ENCODE data around the gene PLAA.
"Not testable (repeated sequence)": the region's sequence is repeated elsewhere in the genome, so short reads cannot be mapped to it uniquely, and the experiment has no call there.

PLAA gene

DNA sequence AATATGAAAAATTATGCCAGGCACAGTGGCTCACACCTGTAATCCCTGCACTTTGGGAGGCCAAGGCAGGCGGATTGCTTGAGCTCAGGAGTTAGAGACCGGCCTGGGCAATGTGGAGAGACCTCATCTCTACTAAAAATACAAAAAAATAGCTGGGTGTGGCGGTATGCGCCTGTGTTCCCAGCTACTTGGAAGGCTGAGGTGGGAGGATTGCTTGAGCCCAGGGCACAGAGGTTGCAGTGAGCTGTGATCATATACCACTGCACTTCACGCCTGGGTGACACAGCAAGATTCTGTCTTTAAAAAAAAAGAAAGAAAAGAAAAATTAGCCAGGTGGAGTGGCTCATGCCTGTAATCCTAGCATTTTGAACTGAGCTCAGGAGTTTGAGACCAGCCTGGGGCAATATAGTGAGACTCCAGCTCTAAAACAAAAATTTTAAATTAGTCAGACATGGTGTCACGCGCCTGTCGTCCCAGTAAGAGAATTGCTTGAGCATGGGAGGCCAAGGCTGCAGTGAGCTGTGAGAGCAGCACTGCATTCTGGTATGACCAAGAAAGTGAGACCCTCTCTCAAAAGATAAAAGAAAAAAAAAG is 18.0 kb downstream of the PLAA start:
- DNase-seq, result no peak

- no peak for DNase-seq
These were observed 21.4 kb downstream of the PLAA start for GRCh38 chr9:26925609-26926008.

DNA sequence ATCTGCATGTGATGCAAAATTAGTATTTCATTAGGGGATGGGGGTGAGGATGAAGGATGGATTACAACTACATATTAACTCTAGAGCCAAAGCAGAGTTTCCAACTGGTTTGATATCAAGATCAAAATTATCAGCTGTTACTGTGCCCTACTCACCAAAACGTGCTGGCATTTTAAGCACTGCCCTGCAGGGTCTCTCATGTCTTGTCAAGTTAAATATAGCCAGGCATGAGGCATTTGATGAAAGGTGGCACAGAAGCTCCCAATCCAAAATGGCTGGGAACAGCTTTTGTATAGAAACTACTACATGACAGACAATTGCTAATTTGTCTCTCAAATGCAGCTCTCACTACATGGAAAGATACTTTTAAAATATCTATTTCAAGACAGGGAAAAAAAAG is 27.3 kb downstream of the PLAA start:
- DNase-seq, result no peak

DNA sequence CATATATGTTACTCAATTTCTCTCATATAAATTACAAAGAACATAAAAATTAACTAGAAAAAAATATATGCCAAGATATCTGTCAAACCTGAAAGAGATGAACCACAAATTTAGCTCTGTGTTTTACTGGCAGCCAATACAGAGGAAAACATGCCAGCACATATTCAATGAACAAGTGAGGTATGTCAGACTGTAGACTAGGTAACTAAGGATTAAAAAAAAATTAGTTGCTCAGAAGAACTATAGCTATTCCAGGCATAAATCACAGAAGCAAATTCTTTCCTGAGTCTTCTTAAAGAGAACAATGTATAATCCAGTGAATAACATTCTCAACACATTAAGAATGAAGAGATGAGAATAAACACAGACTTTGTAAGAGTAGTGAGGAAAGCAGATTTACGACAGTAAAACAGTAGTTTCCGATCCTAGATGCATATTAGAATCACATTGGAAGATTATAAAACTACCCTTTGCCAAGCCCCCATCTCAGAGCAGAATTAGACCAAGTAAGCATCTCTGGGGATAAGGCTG is 33.8 kb downstream of the PLAA start:
- DNase-seq, result no peak

GRCh38 chr9:26904671-26905070 is 42.4 kb downstream of the PLAA start:
- no peak for DNase-seq

GRCh38 chr9:26904070-26904469 is 43.0 kb downstream of the PLAA start:
- DNase-seq, result no peak

GRCh38 chr9:26893030-26893676 is 53.9 kb downstream of the PLAA start:
- DNase-seq, result no peak

DNA sequence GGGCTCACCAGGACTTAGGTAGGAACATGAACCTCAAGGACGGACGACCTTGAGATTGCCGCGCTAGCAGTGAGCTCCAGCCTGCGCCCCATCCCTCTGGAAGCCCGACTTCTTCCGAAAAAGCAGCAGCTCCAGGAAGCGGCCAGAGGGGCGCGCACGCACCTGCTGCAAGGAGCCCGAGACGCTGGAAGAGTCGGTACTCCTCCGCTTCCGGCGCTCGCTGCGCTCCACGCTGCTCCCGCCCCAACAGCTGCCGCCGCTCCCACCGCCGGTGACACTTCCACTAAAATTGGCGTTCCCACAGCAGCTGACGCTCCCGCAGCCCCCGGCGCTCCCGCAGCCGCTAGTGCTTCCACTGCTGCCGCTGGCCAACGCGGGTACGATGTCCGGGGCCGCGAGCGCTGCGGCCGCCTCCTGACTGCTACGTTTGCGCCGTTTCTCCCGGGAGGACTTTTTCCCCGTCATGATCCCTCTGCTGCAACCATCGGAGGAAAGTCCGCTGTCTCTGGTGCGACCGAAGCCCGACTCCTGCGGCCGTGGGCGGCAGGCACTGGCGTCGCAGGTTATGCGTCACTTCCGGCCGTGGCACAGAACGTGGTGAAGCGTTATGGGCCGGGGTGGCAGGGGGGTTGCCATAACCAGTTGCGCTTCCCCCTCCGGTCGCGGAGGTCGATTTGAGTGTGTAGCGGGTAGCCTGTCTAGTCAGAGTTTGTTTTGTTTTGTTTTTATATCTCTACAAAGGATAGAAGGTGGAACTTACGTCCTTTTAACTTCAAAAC is 54.6 kb downstream of the PLAA start, which contains the start of gene CAAP1:
TSS of gene CAAP1 (minus strand) at position 552 of the 779 bp plus-strand sequence. CDS start at position 465, 87 bp downstream.
- peak; percentile 95 for DNase-seq

DNA sequence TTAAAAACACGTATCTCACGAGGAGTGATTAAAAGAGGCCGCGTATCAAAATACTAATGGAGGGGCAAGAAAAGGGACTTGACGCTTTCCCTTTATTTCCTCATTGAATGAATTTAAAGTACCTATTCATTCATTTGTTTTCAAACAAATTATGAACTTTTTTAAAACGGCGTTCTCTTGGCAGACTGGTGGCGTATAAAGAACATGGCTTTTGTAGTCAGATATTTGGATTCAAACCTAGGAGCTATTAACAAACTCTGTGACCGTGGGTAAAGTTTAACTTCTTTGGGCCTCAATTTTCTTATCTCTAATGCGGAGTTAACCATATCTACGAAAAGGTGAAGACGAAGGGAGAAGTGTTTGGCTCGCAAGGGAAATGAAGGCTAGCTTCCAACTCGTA is 55.3 kb downstream of the PLAA start:
- DNase-seq, result no peak

GRCh38 chr9:26888271-26888670 is 58.8 kb downstream of the PLAA start:
- DNase-seq, result no peak

DNA sequence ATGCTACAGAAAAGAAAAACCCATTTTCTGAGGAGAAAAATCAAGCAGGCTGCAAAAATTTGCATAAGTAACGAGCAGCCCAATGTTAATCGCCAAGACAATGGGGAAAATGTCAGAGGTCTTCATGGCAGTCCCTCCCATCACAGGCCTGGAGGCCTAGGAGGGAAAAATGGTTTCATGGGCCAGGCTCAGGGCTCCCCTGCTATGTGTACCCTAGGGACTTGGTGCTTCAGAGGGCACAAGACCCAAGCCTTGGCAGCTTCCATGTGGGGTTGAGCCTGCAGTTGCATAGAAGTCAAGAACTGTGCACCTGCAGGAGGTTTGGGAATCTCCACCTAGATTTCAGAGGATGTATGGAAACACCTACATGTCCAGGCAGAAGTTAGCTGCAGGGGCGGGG is 64.9 kb downstream of the PLAA start:
- no peak for DNase-seq

- DNase-seq, result no peak
These were observed 66.8 kb downstream of the PLAA start for GRCh38 chr9:26880262-26880661.

DNA sequence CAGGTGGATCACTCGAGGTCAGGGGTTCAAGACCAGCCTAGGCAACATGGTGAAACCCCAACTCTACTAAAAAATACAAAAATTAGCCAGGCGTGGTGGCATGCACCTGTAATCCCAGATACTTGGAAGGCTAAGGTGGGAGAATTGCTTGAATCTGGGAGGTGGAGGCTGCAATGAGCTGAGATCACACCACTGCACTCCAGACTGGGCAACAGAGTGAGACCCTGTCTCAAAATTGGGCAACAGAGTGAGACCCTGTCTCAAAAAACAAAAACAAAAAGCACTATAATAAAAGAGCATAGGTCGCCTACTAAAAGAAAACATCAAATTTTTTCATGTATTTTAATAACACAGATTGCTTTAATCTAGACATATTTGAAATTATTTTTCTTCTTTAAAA is 71.9 kb downstream of the PLAA start:
- DNase-seq, result not testable (repeated sequence)

DNA sequence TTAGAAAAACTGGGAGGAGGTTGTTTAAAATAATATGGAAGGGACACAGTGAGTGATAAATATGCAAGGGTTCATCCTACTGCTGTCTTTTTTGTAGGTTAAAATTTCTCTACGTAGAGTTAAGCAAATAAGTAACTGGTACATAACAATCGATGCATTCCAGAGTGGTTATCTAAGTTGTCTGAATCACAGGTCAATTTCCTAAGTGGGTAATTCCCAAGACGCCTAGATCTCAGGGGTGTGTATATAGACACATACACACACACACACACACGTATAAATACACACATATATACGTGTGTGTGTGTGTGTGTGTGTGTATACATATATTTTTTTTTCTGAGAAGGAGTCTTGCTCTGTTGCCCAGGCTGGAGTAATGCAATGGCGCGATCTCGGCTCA is 76.8 kb downstream of the PLAA start:
- no peak for DNase-seq

GRCh38 chr9:26863074-26863473 is 84.0 kb downstream of the PLAA start:
- no peak for DNase-seq

- peak; percentile 19 for DNase-seq
These were observed 90.5 kb downstream of the PLAA start for GRCh38 chr9:26856413-26857032.
